Stomach (tissue), 4 donors: ENCODE data around the gene OSBPL6.

Source experiments
- CTCF ChIP-seq, 7 experiments: fragments of 450-650 bp in 4 of 7; fragments of 200-600 bp in 3 of 7; sonication (generic) in 3 of 7; IDR thresholded peaks; one replicate each; pipeline ENCODE4 v1.5.1; 2016 to 2019; ENCODE audit warnings: antibody characterized with exemption in 7 of 7, control low read depth in 2 of 7, mild to moderate bottlenecking in 1 of 7
- EP300 ChIP-seq: sonication (generic); formaldehyde crosslinking; IDR thresholded peaks from one replicate; pipeline ENCODE4 v1.6.1; 2017; ENCODE audit warnings: antibody characterized with exemption

GRCh38 chr2:178223806-178224205, 29.5 kb downstream of the OSBPL6 start:
- TF ChIP-seq EP300 (no peak), CTCF (IDR thresholded peaks at IDR 0.05) (no peak)
